Osteoblast (primary cell): ENCODE data around the gene CSTB. TPM values are rescaled to one million over a fixed set of nuclear protein-coding genes. Genes with fewer than 3 reads are reported as not detected.
A peak's percentile ranks its signal among the peaks of the same experiment; 100 is the strongest.

Experiments used
- DNase-seq: peaks from one replicate; pipeline ENCODE4 v3.0.0; 2011; ENCODE audit warnings: low spot score, mixed read lengths; ENCODE audit not compliant: insufficient read length; ENCODE audit errors: missing footprints
- H2AFZ ChIP-seq: 2 replicates; pipeline ENCODE4 v1.6.0; 2011; ENCODE audit warnings: mild to moderate bottlenecking, low read length
- H3K27ac ChIP-seq: 2 replicates; pipeline ENCODE4 v1.5.1; 2011; ENCODE audit warnings: mild to moderate bottlenecking, low read depth, low read length, moderate library complexity
- H3K27me3 ChIP-seq: 2 replicates; pipeline ENCODE4 v1.6.0; 2012; ENCODE audit warnings: mild to moderate bottlenecking, control low read depth, inconsistent platforms, low read length, moderate library complexity; ENCODE audit not compliant: insufficient read depth
- H3K36me3 ChIP-seq: 2 replicates; pipeline ENCODE4 v1.5.1; 2011; ENCODE audit warnings: mild to moderate bottlenecking, low read length, control low read depth, moderate library complexity; ENCODE audit not compliant: insufficient read depth
- H3K4me1 ChIP-seq: 2 replicates; pipeline ENCODE4 v1.5.1; 2011; ENCODE audit warnings: mild to moderate bottlenecking, low read length, control low read depth, moderate library complexity; ENCODE audit not compliant: insufficient read depth
- H3K4me2 ChIP-seq: 2 replicates; pipeline ENCODE4 v1.6.0; 2011; ENCODE audit warnings: mild to moderate bottlenecking, low read length; ENCODE audit not compliant: insufficient read depth
- H3K4me3 ChIP-seq: fragments of 200-600 bp; sonication (generic); 3 replicates; pipeline ENCODE4 v1.5.1; 2012; ENCODE audit warnings: mild to moderate bottlenecking, low read length, inconsistent platforms; ENCODE audit not compliant: insufficient read depth
- H3K79me2 ChIP-seq: 2 replicates; pipeline ENCODE4 v1.6.0; 2012; ENCODE audit warnings: mild to moderate bottlenecking, low read length, control low read depth, inconsistent platforms; ENCODE audit not compliant: insufficient read depth
- H3K9me3 ChIP-seq: 2 replicates; pipeline ENCODE4 v1.5.1; 2011; ENCODE audit warnings: low read depth, low read length, control low read depth
- H4K20me1 ChIP-seq: 2 replicates; pipeline ENCODE4 v1.6.0; 2012; ENCODE audit warnings: mild to moderate bottlenecking, low read length, control low read depth; ENCODE audit not compliant: insufficient read depth
- total RNA-seq: library from RNA; depleted of rRNA; stranded (reverse); fragments of >200 nt; gene quantifications from 2 replicates; pipeline ENCODE4 v1.2.3, GENCODE V29; 2012
- TF ChIP-seq, protein P1 (sequence below): IDR thresholded peaks from 2 replicates; pipeline ENCODE4 v1.5.1; 2011; ENCODE audit warnings: mild to moderate bottlenecking, low read depth, low read length, moderate library complexity; ENCODE audit errors: extremely low read depth

The CSTB gene
- total RNA-seq, 1 donor = 14.8 TPM

DNA sequence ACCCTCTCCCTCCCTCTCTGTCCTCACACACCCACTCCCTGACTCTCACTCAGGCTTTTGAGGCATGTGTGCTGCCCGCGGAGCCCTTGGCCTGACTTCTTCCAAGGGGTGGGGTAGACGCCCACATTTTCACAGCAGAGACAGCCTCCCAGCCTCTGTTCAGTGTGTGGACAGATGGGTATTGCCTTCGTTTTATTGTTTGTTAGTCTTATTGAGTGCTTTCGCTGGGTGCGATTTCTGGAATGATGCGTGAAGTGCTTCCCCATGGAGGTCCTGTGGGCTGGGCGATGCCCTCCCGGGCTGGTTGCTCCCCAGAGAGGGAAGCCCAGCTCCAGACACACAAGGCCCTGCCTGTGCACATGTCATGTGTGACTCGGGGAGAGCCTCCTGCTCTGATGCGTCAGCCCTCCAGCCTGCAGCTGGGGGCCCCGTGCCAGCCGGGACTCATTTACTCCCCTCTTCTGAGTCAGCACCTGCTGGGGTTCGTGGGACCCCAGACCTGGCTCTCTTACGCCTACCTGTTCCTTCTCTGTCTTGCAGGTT lies 42.5 kb downstream of the CSTB start:
- Histone ChIP-seq H3K27ac (peak overlapping the region; percentile 64), H3K4me3 (peak overlapping the region; percentile 18), H3K79me2 (peaks cover 79% of the 10 kb centered on the region), H3K4me1 (peaks cover 28% of the 10 kb centered on the region), H3K36me3 (peaks cover 5% of the 10 kb centered on the region), H3K9me3 (no peaks in the 10 kb centered on the region), H3K27me3 (no peaks in the 10 kb centered on the region), H4K20me1 (peaks cover 58% of the 10 kb centered on the region), H3K4me2 (peak overlapping the region; percentile 53), H2AFZ (no peak overlapping the region)
- DNase-seq = peak; percentile 99
- TF ChIP-seq, protein P1, sequence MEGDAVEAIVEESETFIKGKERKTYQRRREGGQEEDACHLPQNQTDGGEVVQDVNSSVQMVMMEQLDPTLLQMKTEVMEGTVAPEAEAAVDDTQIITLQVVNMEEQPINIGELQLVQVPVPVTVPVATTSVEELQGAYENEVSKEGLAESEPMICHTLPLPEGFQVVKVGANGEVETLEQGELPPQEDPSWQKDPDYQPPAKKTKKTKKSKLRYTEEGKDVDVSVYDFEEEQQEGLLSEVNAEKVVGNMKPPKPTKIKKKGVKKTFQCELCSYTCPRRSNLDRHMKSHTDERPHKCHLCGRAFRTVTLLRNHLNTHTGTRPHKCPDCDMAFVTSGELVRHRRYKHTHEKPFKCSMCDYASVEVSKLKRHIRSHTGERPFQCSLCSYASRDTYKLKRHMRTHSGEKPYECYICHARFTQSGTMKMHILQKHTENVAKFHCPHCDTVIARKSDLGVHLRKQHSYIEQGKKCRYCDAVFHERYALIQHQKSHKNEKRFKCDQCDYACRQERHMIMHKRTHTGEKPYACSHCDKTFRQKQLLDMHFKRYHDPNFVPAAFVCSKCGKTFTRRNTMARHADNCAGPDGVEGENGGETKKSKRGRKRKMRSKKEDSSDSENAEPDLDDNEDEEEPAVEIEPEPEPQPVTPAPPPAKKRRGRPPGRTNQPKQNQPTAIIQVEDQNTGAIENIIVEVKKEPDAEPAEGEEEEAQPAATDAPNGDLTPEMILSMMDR = no peak

GRCh38 chr21:43733060-43733459 lies 43.0 kb downstream of the CSTB start:
- peaks cover 57% of the 10 kb centered on the region for H4K20me1 ChIP-seq
- H3K4me1 ChIP-seq = peaks cover 31% of the 10 kb centered on the region
- H3K36me3 ChIP-seq = peaks cover 5% of the 10 kb centered on the region
- H2AFZ ChIP-seq = no peak overlapping the region
- no peaks in the 10 kb centered on the region for H3K27me3 ChIP-seq
- peak overlapping the region; percentile 53 for H3K4me2 ChIP-seq
- TF ChIP-seq, protein P1 = no peak
- peak overlapping the region; percentile 64 for H3K27ac ChIP-seq
- no peaks in the 10 kb centered on the region for H3K9me3 ChIP-seq
- peaks cover 81% of the 10 kb centered on the region for H3K79me2 ChIP-seq
- no peak for DNase-seq
- H3K4me3 ChIP-seq = peak overlapping the region; percentile 18

- H3K4me2 ChIP-seq = no peak overlapping the region
- H3K4me1 ChIP-seq = peaks cover 40% of the 10 kb centered on the region
- no peak overlapping the region for H3K27ac ChIP-seq
- peaks cover 57% of the 10 kb centered on the region for H4K20me1 ChIP-seq
- H3K4me3 ChIP-seq = no peak overlapping the region
- H3K9me3 ChIP-seq = no peaks in the 10 kb centered on the region
- peaks cover 87% of the 10 kb centered on the region for H3K79me2 ChIP-seq
- H3K36me3 ChIP-seq = peaks cover 2% of the 10 kb centered on the region
- H3K27me3 ChIP-seq = no peaks in the 10 kb centered on the region
- peak; percentile 83 for DNase-seq
- H2AFZ ChIP-seq = no peak overlapping the region
- TF ChIP-seq, protein P1 = no peak
Measured at GRCh38 chr21:43731891-43732711, 44.0 kb downstream of the CSTB start.

- Histone ChIP-seq H3K27me3 (no peaks in the 10 kb centered on the region), H3K79me2 (peaks cover 87% of the 10 kb centered on the region), H3K4me1 (peaks cover 47% of the 10 kb centered on the region)
Measured at GRCh38 chr21:43731476-43731875, 44.6 kb downstream of the CSTB start.

More at GRCh38 chr21:43731476-43731875, 44.6 kb downstream of the CSTB start:
- no peak overlapping the region for H3K4me3 ChIP-seq
- no peak overlapping the region for H3K27ac ChIP-seq
- peak; percentile 21 for DNase-seq
- no peaks in the 10 kb centered on the region for H3K9me3 ChIP-seq
- H4K20me1 ChIP-seq = peaks cover 52% of the 10 kb centered on the region
- H3K4me2 ChIP-seq = no peak overlapping the region
- TF ChIP-seq, protein P1 = no peak
- no peak overlapping the region for H2AFZ ChIP-seq
- no peaks in the 10 kb centered on the region for H3K36me3 ChIP-seq
